Stimulated activated CD4-positive, alpha-beta T cell treated with anti-CD3 and anti-CD28 coated beads, TNF-alpha, amount 100 ng/mL, for 48 hours (primary cell): ENCODE data around the gene NUP37.
"Not testable (repeated sequence)": the region's sequence is repeated elsewhere in the genome, so short reads cannot be mapped to it uniquely, and the experiment has no call there.

Experiments used
- DNase-seq, 3 donors: peaks; one replicate each; pipeline ENCODE4 v3.0.0-alpha.2; 2020; ENCODE audit warnings: low read depth in 3 of 3

The NUP37 gene

GRCh38 chr12:102089228-102089835 is 30.6 kb downstream of the NUP37 start:
- not testable (repeated sequence) for DNase-seq

- DNase-seq: no peak
Measured at GRCh38 chr12:102080842-102081241, 39.1 kb downstream of the NUP37 start.

- DNase-seq: not testable (repeated sequence)
Measured at GRCh38 chr12:102072092-102072491, 47.8 kb downstream of the NUP37 start.

GRCh38 chr12:102069707-102070106 is 50.2 kb downstream of the NUP37 start:
- no peak for DNase-seq

GRCh38 chr12:102067574-102068258 is 52.2 kb downstream of the NUP37 start:
- no peak for DNase-seq

GRCh38 chr12:102064476-102064875 is 55.4 kb downstream of the NUP37 start:
- no peak for DNase-seq

- DNase-seq: no peak
Measured at GRCh38 chr12:102063069-102063468, 56.8 kb downstream of the NUP37 start.

- DNase-seq: no peak
Measured at GRCh38 chr12:102062419-102062806, 57.5 kb downstream of the NUP37 start.

GRCh38 chr12:102061560-102062418 is 58.1 kb downstream of the NUP37 start, which contains the start of gene WASHC3:
WASHC3 (minus strand) TSS chr12:102061991; CDS start chr12:102061962, 29 bp downstream.
- DNase-seq: peak; percentile 89 to 91 (median 90)

- no peak for DNase-seq
Measured at GRCh38 chr12:102061096-102061559, 58.8 kb downstream of the NUP37 start.

- no peak for DNase-seq
Measured at GRCh38 chr12:102059343-102059742, 60.6 kb downstream of the NUP37 start.

- no peak for DNase-seq
Measured at GRCh38 chr12:102054345-102054744, 65.6 kb downstream of the NUP37 start.

- no peak for DNase-seq
Measured at GRCh38 chr12:102053062-102053349, 66.9 kb downstream of the NUP37 start.

GRCh38 chr12:102052192-102053061 is 67.5 kb downstream of the NUP37 start:
- no peak for DNase-seq

- DNase-seq: no peak
Measured at GRCh38 chr12:102051431-102051965, 68.4 kb downstream of the NUP37 start.

GRCh38 chr12:102050660-102051430 is 69.1 kb downstream of the NUP37 start:
- no peak for DNase-seq

GRCh38 chr12:102043928-102044327 is 76.0 kb downstream of the NUP37 start:
- DNase-seq: no peak

GRCh38 chr12:102033991-102034745 is 85.7 kb downstream of the NUP37 start:
- DNase-seq: no peak

- no peak for DNase-seq
Measured at GRCh38 chr12:102031852-102032251, 88.1 kb downstream of the NUP37 start.

GRCh38 chr12:102029141-102029540 is 90.8 kb downstream of the NUP37 start:
- DNase-seq: no peak
